ENCODE data around the gene YIF1A.

DNA sequence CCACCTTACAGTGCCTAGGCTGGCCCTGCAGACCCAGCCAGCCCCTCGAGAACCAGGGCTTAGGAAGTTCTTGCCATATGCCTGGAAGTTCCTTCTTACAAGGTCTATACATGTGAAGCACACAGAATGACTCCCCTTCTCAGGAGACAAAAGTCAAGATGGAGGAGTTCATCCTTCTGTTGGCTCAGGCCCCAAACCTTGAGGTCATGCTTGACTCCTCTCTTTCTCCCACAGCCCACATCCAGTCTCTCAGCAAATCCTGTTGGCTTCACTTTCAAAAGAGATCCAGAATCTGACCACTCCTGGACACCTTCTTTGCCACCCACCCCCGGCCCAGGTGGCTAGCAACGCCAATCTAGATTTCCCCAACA lies 29.6 kb upstream of the YIF1A start:
- TF ChIP-seq, protein P1, sequence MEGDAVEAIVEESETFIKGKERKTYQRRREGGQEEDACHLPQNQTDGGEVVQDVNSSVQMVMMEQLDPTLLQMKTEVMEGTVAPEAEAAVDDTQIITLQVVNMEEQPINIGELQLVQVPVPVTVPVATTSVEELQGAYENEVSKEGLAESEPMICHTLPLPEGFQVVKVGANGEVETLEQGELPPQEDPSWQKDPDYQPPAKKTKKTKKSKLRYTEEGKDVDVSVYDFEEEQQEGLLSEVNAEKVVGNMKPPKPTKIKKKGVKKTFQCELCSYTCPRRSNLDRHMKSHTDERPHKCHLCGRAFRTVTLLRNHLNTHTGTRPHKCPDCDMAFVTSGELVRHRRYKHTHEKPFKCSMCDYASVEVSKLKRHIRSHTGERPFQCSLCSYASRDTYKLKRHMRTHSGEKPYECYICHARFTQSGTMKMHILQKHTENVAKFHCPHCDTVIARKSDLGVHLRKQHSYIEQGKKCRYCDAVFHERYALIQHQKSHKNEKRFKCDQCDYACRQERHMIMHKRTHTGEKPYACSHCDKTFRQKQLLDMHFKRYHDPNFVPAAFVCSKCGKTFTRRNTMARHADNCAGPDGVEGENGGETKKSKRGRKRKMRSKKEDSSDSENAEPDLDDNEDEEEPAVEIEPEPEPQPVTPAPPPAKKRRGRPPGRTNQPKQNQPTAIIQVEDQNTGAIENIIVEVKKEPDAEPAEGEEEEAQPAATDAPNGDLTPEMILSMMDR (IDR thresholded peaks at IDR 0.05), result no peak
- TF ChIP-seq ZFX (IDR thresholded peaks at IDR 0.05; ENCODE audit: borderline replicate concordance), result no peak
